ENCODE data around the gene LRRC3. TPM values are rescaled to one million over a fixed set of nuclear protein-coding genes. Genes with fewer than 3 reads are reported as not detected.

The LRRC3 gene
- total RNA-seq, 2 experiments from 2014 or later: 1.8 to 1.9 TPM

- Mint-ChIP-seq H3K4me1 (no peaks in the 10 kb centered on the region), H3K4me3 (no peak overlapping the region), H3K9me3 (no peaks in the 10 kb centered on the region), H3K36me3 (no peaks in the 10 kb centered on the region), H3K27ac (no peak overlapping the region), H3K27me3 (peaks cover 18% of the 10 kb centered on the region)
- DNase-seq: no peak
Observed at GRCh38 chr21:44456915-44457736, 1.8 kb downstream of the LRRC3 start.

DNA sequence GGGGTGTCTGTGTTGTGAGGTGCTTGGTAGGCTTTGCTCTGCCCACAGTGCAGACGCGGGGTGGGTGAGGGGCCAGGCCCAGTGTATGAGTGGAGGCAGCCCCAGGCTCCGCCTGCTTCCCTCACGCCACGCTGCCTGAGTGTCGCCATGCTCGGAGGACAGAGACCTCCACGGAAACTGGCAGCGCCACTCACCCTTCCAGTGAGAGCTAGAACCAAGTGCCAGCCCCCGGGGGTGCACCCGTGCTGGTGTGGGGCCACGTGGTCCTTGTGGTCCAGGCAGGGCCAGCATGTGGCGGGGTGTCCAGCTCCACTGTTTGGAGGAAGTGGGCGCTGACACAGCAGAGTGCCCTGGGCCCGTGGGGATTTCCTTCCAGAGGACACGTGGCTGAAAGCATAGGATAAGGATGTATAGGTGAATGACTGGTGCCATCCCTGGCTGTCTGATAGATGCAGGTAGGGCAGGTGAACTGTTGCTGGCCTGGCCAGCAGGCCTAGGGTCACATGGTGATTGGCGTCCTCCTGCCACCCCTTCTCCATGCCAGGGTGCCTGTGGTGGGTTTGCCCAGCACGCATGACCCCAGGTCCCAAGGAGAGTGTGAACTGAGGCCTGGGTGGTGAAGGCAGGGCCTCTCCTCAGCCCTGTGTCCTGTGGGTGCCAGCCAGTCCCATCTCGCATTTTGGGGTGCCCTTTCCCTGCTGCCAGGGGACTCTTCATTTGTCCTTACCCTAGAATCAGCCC is 3.8 kb downstream of the LRRC3 start:
- H3K27ac Mint-ChIP-seq: no peak overlapping the region
- no peaks in the 10 kb centered on the region for H3K9me3 Mint-ChIP-seq
- no peaks in the 10 kb centered on the region for H3K4me1 Mint-ChIP-seq
- no peak for DNase-seq
- H3K27me3 Mint-ChIP-seq: peaks cover 3% of the 10 kb centered on the region
- no peak overlapping the region for H3K4me3 Mint-ChIP-seq
- no peaks in the 10 kb centered on the region for H3K36me3 Mint-ChIP-seq

DNA sequence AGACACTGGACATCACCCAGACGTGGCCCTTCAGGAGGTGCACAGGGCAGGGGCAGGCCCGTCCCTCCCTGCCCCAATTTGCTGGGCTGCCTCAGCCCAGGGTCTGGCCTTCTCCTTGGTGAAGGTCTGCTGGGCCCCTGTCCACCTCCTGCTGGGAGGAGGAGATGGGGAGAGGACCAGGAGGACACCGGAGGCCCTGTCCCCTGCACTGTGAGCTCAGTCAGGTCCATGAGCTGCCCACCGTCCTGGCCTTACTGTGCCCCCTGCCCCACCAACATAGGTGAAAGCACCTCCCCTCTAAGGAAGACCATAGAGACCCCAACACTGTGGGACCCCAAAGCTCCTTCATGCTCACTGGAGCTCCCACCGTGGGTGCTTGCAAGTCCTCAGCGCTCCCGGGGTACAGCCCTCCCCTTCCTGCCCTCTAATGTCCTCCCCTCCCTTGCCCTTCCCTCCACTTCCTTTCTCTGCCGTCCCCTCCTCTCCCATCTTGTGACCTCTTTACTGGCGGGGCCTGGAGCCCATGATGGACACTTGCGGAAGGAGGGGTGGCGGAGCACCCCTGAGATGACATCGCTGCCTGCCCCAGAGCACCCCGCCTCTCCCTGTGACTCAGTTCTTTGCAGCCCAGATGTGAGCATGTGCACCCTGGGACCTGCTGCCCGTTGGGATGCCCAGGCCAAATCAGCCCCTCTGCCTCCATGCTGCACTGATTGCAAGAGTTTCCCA is 4.6 kb downstream of the LRRC3 start:
- Mint-ChIP-seq H3K27ac (no peak overlapping the region), H3K4me3 (no peak overlapping the region), H3K9me3 (no peaks in the 10 kb centered on the region), H3K4me1 (no peaks in the 10 kb centered on the region), H3K27me3 (no peaks in the 10 kb centered on the region), H3K36me3 (no peaks in the 10 kb centered on the region)
- no peak for DNase-seq

DNA sequence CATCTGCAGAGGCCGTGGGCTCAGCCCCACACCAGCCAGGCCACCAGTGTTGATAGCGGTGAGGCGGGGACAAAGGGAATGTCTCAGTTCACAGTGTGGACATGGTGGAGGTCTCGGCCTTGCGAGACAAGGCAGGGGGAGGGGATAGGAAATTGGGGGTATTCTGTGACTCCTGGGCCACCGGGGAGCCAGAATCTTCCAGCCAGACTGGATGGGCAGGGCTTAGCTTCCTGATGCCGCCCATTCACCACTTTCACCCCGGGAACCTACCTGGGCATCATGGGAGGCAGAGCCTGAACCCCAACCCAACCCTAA is 5.1 kb downstream of the LRRC3 start:
- DNase-seq: no peak
- Mint-ChIP-seq H3K4me3 (no peak overlapping the region), H3K36me3 (no peaks in the 10 kb centered on the region), H3K9me3 (no peaks in the 10 kb centered on the region), H3K4me1 (no peaks in the 10 kb centered on the region), H3K27ac (no peak overlapping the region), H3K27me3 (no peaks in the 10 kb centered on the region)

- H3K4me1 Mint-ChIP-seq: no peaks in the 10 kb centered on the region
- no peaks in the 10 kb centered on the region for H3K36me3 Mint-ChIP-seq
- no peaks in the 10 kb centered on the region for H3K27me3 Mint-ChIP-seq
- no peak for DNase-seq
- no peaks in the 10 kb centered on the region for H3K9me3 Mint-ChIP-seq
- H3K27ac Mint-ChIP-seq: no peak overlapping the region
- no peak overlapping the region for H3K4me3 Mint-ChIP-seq
Observed at GRCh38 chr21:44461005-44461404, 5.7 kb downstream of the LRRC3 start.

DNA sequence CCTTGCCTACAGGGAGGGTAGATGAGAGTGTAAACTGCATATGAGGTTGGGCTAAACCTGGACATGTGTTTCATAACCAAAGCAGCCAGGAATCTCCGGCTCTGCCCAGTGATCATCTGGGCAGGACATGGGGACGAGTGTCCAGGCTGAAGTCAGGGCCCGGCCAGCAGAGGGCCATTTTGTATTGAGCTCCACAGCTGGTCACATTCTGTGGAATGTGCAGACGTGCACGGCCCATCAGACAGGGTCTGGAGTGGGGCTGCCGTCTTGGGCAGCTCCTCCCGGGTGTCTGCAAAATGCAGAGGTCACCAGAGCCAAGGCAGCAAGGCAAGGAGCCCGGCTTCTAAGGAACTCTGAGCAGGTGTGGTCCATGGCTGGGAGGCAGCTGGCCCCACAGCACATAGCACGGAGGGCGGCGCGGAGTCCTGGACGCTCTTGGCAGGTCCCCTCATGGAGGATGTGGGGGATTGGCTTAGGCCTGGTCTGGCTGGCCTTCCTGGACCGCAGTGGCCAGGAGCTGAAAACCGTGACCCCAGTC is 6.2 kb downstream of the LRRC3 start:
- H3K27ac Mint-ChIP-seq: no peak overlapping the region

GRCh38 chr21:44462086-44462833 is 7.0 kb downstream of the LRRC3 start:
- no peaks in the 10 kb centered on the region for H3K36me3 Mint-ChIP-seq
- no peak overlapping the region for H3K4me3 Mint-ChIP-seq
- no peak for DNase-seq
- H3K9me3 Mint-ChIP-seq: no peaks in the 10 kb centered on the region
- no peaks in the 10 kb centered on the region for H3K27me3 Mint-ChIP-seq
- no peak overlapping the region for H3K27ac Mint-ChIP-seq
- no peaks in the 10 kb centered on the region for H3K4me1 Mint-ChIP-seq

More for the DNA sequence above, 6.2 kb downstream of the LRRC3 start:
- H3K4me3 Mint-ChIP-seq: no peak overlapping the region
- no peaks in the 10 kb centered on the region for H3K9me3 Mint-ChIP-seq
- H3K4me1 Mint-ChIP-seq: no peaks in the 10 kb centered on the region
- H3K27me3 Mint-ChIP-seq: no peaks in the 10 kb centered on the region
- no peak for DNase-seq
- no peaks in the 10 kb centered on the region for H3K36me3 Mint-ChIP-seq

- Mint-ChIP-seq H3K27me3 (no peaks in the 10 kb centered on the region), H3K36me3 (no peaks in the 10 kb centered on the region), H3K4me1 (no peaks in the 10 kb centered on the region), H3K9me3 (no peaks in the 10 kb centered on the region), H3K4me3 (no peak overlapping the region), H3K27ac (no peak overlapping the region)
- no peak for DNase-seq
Observed at GRCh38 chr21:44462834-44463200, 7.5 kb downstream of the LRRC3 start.

DNA sequence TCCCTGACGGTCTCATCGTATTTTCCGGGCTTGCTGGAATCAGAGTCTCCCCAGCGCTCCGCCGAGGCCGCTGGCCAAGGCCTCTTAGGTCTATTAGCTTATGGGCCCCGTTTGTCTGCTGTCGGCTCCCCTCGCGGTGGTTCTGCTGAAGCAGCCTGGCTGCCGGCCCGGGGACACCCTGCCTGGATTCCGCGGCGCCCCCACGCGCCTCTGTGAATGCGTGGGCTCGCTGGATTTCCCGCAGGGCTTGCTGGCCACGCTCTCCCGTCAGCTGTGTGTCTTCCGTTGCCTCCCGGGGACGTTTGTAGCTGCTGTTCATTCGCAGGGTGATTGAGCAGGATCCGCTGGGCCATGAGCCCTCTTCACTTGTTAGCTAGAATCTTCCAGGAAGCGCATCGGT is 8.4 kb downstream of the LRRC3 start:
- H3K4me1 Mint-ChIP-seq: no peaks in the 10 kb centered on the region
- H3K4me3 Mint-ChIP-seq: no peak overlapping the region
- DNase-seq: no peak
- H3K27ac Mint-ChIP-seq: no peak overlapping the region
- H3K36me3 Mint-ChIP-seq: no peaks in the 10 kb centered on the region
- H3K9me3 Mint-ChIP-seq: no peaks in the 10 kb centered on the region
- H3K27me3 Mint-ChIP-seq: no peaks in the 10 kb centered on the region

DNA sequence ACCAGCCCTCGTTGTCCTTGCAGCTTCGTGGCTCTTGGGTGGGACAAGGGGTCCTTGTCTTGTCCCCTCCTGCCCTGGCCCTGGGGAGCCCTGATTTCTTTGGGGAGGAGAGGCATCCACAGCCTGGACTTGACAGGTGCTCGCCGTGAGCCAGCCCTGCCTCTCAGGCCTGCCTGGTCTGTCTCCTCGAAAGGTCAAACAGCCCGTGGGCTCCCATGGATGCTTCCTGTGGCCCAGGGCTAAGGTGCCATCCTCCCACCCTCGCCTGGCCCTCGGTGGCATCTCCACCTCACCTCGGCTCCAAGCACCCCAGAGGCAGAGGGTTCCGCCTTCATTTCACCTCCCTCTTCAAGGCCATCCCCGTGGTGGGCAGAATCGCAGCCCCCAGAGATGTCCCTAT is 9.0 kb downstream of the LRRC3 start:
- DNase-seq: no peak

DNA sequence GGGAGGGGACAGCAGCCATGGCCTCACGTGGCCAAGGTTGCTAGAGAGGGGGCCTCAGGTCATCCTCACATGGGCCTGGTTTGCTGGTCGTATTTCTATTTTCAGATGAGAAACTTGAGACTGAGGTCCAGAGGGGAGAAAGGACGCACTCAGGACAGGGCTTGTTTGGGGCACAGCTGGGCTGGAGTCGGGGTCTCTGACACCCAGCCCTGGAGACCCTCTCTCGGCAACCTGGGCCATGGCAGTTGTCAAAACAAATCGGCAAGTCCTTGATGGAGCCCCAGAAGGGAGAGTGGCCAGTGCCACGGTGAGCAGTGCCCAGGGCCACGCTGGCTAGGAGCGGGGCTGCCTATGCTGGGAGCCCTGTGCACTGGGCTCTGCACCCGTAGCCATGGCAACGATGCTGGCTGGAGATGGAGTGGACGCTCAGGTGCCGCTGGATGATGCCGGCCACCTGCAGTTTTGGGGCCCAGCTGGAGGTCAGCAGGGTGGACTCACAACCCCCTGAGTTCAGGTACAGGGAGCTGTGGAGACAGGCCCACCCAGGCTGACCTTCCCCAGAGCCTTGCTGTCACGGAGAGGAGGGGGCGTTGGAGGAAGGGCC is 11.1 kb downstream of the LRRC3 start:
- Mint-ChIP-seq H3K27me3 (no peaks in the 10 kb centered on the region), H3K9me3 (no peaks in the 10 kb centered on the region), H3K36me3 (no peaks in the 10 kb centered on the region), H3K4me3 (no peak overlapping the region), H3K27ac (no peak overlapping the region), H3K4me1 (no peaks in the 10 kb centered on the region)
- no peak for DNase-seq

More for the DNA sequence above, 9.0 kb downstream of the LRRC3 start:
- Mint-ChIP-seq H3K9me3 (no peaks in the 10 kb centered on the region), H3K27me3 (no peaks in the 10 kb centered on the region), H3K4me1 (no peaks in the 10 kb centered on the region), H3K27ac (no peak overlapping the region), H3K36me3 (no peaks in the 10 kb centered on the region), H3K4me3 (no peak overlapping the region)

- Mint-ChIP-seq H3K27ac (no peak overlapping the region), H3K4me1 (no peaks in the 10 kb centered on the region), H3K27me3 (no peaks in the 10 kb centered on the region), H3K9me3 (no peaks in the 10 kb centered on the region), H3K36me3 (no peaks in the 10 kb centered on the region), H3K4me3 (no peak overlapping the region)
- DNase-seq: no peak
Observed at GRCh38 chr21:44466996-44467858, 11.9 kb downstream of the LRRC3 start.

GRCh38 chr21:44467859-44468195 is 12.5 kb downstream of the LRRC3 start:
- Mint-ChIP-seq H3K27me3 (no peaks in the 10 kb centered on the region), H3K4me1 (no peaks in the 10 kb centered on the region), H3K36me3 (no peaks in the 10 kb centered on the region)

GRCh38 chr21:44471341-44471740 is 16.0 kb downstream of the LRRC3 start:
- Mint-ChIP-seq H3K4me3 (no peak overlapping the region), H3K4me1 (no peaks in the 10 kb centered on the region), H3K27me3 (no peaks in the 10 kb centered on the region), H3K36me3 (no peaks in the 10 kb centered on the region), H3K27ac (no peak overlapping the region), H3K9me3 (no peaks in the 10 kb centered on the region)
- no peak for DNase-seq

More at GRCh38 chr21:44467859-44468195, 12.5 kb downstream of the LRRC3 start:
- Mint-ChIP-seq H3K9me3 (no peaks in the 10 kb centered on the region), H3K27ac (no peak overlapping the region), H3K4me3 (no peak overlapping the region)
- no peak for DNase-seq

Data from activated naive CD8-positive, alpha-beta T cell treated with anti-CD3 and anti-CD28 coated beads for 36 hours (primary cell).